ENCODE data around the gene RPN1. TPM values are rescaled to one million over a fixed set of nuclear protein-coding genes. Genes with fewer than 3 reads are reported as not detected.

The RPN1 gene
- total RNA-seq, 1 donor from 2014 or later, result 250 TPM

DNA sequence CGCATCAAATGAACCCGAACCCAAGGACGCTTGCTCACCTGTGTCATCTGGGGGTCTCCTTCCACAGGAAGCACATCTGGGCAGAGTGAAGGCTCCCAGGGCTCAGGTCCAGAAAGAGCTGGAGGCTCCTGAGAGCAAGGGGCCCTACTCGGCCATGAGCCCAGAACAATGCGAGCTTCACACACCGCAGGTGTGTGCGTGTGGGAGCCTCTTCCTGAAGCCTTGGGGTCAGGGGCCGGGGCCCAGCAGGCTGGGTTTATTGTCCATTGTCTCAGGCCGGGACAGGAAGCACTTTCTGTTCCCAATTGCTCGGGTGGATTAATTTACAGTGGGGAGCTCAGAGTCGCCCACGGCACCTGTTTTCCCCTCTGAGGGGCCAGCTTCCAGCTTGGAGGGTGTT is 74.8 kb downstream of the RPN1 start:
- H3K27me3 Mint-ChIP-seq (ENCODE audit: unreplicated experiment), result peaks cover 4% of the 10 kb centered on the region
- H3K36me3 Mint-ChIP-seq (ENCODE audit: low read depth, unreplicated experiment), result no peaks in the 10 kb centered on the region
- no peak overlapping the region for H3K4me3 Mint-ChIP-seq (ENCODE audit: unreplicated experiment)

DNA sequence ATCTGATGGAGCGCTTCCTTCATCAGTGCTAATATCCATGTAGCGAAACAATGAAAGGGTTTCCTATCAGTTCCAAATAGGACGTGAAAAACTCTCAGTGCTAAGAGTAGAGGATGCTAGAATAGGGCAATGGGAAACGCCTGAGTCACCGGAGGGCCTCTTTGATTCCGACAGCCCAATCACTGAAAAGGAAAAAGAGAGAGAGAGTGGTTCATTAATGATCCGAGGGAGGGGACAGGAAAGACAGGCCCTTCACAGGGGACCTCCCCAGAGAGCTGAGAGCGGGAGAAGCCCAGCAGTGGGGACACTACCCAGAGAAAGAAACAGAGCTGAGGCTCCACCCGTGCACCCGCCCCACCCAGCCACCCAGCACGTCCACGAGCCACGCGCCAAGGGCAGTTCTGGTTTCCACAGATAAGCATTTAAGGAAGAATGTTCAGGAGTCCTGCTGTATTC is 76.9 kb downstream of the RPN1 start:
- Mint-ChIP-seq H3K27ac (ENCODE audit: unreplicated experiment) (peak overlapping the region; percentile 19), H3K36me3 (ENCODE audit: low read depth, unreplicated experiment) (no peaks in the 10 kb centered on the region), H3K27me3 (ENCODE audit: unreplicated experiment) (peaks cover 6% of the 10 kb centered on the region), H3K4me3 (ENCODE audit: unreplicated experiment) (no peak overlapping the region), H3K9me3 (ENCODE audit: unreplicated experiment) (no peaks in the 10 kb centered on the region), H3K4me1 (ENCODE audit: unreplicated experiment) (peaks cover 37% of the 10 kb centered on the region)
- DNase-seq (ENCODE audit: low spot score), result no peak
- TF ChIP-seq, protein P1, sequence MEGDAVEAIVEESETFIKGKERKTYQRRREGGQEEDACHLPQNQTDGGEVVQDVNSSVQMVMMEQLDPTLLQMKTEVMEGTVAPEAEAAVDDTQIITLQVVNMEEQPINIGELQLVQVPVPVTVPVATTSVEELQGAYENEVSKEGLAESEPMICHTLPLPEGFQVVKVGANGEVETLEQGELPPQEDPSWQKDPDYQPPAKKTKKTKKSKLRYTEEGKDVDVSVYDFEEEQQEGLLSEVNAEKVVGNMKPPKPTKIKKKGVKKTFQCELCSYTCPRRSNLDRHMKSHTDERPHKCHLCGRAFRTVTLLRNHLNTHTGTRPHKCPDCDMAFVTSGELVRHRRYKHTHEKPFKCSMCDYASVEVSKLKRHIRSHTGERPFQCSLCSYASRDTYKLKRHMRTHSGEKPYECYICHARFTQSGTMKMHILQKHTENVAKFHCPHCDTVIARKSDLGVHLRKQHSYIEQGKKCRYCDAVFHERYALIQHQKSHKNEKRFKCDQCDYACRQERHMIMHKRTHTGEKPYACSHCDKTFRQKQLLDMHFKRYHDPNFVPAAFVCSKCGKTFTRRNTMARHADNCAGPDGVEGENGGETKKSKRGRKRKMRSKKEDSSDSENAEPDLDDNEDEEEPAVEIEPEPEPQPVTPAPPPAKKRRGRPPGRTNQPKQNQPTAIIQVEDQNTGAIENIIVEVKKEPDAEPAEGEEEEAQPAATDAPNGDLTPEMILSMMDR (IDR thresholded peaks at IDR 0.05; ENCODE audit: unreplicated experiment), result no peak

More for the DNA sequence above, 74.8 kb downstream of the RPN1 start:
- no peaks in the 10 kb centered on the region for H3K9me3 Mint-ChIP-seq (ENCODE audit: unreplicated experiment)
- no peak for DNase-seq (ENCODE audit: low spot score)
- TF ChIP-seq, protein P1 (IDR thresholded peaks at IDR 0.05; ENCODE audit: unreplicated experiment), result no peak
- H3K4me1 Mint-ChIP-seq (ENCODE audit: unreplicated experiment), result peaks cover 29% of the 10 kb centered on the region
- no peak overlapping the region for H3K27ac Mint-ChIP-seq (ENCODE audit: unreplicated experiment)

DNA sequence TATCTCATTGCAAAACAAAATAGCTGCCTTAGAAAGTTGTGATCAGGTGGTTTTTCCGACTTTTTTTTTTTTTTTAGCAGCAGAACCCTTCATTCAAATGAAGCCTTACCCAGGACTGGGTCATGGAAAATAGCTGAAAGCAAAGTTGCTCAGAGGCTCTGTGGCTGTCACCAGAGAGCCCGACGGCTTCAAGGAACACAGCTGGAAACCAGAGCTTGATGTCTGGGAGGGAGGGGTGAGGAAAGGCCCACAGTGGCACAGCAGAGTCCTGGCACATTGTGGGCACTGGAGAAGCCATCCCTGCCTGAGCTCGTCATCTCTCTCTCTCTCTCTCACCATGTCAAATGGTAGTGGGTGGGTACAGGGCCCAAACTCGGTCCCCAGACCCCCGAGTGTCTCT is 77.5 kb downstream of the RPN1 start:
- DNase-seq (ENCODE audit: low spot score), result no peak
- Mint-ChIP-seq H3K36me3 (ENCODE audit: low read depth, unreplicated experiment) (no peaks in the 10 kb centered on the region), H3K27me3 (ENCODE audit: unreplicated experiment) (peaks cover 5% of the 10 kb centered on the region), H3K27ac (ENCODE audit: unreplicated experiment) (no peak overlapping the region), H3K4me3 (ENCODE audit: unreplicated experiment) (no peak overlapping the region), H3K4me1 (ENCODE audit: unreplicated experiment) (peaks cover 42% of the 10 kb centered on the region), H3K9me3 (ENCODE audit: unreplicated experiment) (no peaks in the 10 kb centered on the region)
- TF ChIP-seq, protein P1 (IDR thresholded peaks at IDR 0.05; ENCODE audit: unreplicated experiment), result no peak

DNA sequence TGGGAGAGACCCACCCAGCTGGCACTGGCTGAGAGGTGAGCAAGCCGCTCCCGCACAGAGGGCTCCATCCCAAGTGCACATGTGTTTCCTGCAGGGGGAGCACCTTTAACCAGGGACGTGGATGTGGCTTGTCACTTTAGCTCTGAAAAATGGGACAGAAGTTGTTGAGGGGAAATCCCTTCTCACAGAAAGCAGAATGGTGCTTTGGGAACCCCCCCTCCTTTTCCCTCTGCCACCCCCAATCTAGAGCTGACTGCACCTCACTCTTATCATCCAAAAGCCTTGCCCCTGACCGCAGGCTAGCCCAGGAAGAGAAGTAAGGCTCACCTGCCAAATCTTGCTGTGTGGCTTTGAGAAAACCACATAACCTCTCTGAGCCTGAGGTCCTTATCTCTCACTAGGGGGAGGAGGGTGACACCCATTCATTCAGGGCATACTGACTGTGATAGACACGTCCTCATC is 77.9 kb downstream of the RPN1 start:
- no peaks in the 10 kb centered on the region for H3K36me3 Mint-ChIP-seq (ENCODE audit: low read depth, unreplicated experiment)
- peaks cover 5% of the 10 kb centered on the region for H3K27me3 Mint-ChIP-seq (ENCODE audit: unreplicated experiment)
- no peaks in the 10 kb centered on the region for H3K9me3 Mint-ChIP-seq (ENCODE audit: unreplicated experiment)
- TF ChIP-seq, protein P1 (IDR thresholded peaks at IDR 0.05; ENCODE audit: unreplicated experiment), result no peak
- no peak overlapping the region for H3K4me3 Mint-ChIP-seq (ENCODE audit: unreplicated experiment)
- no peak for DNase-seq (ENCODE audit: low spot score)
- H3K4me1 Mint-ChIP-seq (ENCODE audit: unreplicated experiment), result peaks cover 44% of the 10 kb centered on the region
- H3K27ac Mint-ChIP-seq (ENCODE audit: unreplicated experiment), result no peak overlapping the region

DNA sequence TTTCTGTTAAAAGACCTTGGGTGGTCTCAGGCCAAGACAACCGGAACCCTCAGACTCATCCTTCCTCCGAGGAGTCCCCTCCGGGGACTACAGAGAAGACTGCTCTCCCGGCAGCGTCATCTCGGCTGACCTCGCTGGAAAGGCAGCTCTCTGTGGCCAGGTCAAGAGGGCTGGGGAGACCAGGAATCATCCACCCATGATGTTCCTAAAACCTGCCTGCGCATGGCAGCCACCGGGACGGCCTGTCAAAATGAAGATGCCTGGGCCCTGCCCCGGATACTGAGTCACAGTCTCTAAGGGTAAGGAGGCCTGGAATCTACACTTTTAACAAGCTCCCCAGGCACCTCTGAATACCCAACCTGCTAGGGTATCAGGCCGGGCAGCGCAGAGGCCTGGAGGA is 78.6 kb downstream of the RPN1 start:
- Mint-ChIP-seq H3K36me3 (ENCODE audit: low read depth, unreplicated experiment) (no peaks in the 10 kb centered on the region), H3K27ac (ENCODE audit: unreplicated experiment) (no peak overlapping the region), H3K9me3 (ENCODE audit: unreplicated experiment) (no peaks in the 10 kb centered on the region), H3K4me1 (ENCODE audit: unreplicated experiment) (peaks cover 44% of the 10 kb centered on the region), H3K4me3 (ENCODE audit: unreplicated experiment) (no peak overlapping the region), H3K27me3 (ENCODE audit: unreplicated experiment) (peaks cover 5% of the 10 kb centered on the region)
- TF ChIP-seq, protein P1 (IDR thresholded peaks at IDR 0.05; ENCODE audit: unreplicated experiment), result no peak
- no peak for DNase-seq (ENCODE audit: low spot score)

Other genes with a start within 250 kb of the RPN1 start
- not detected for gene DNAJB8, start 183.9 kb downstream of the RPN1 start, total RNA-seq (ENCODE audit: unreplicated experiment)
- 37.9 TPM for gene GATA2, start 157.6 kb downstream of the RPN1 start, total RNA-seq (ENCODE audit: unreplicated experiment)
- 155 TPM for gene RAB7A, start 75.4 kb upstream of the RPN1 start, total RNA-seq (ENCODE audit: unreplicated experiment)
- 46.5 TPM for gene ACAD9, start 228.8 kb upstream of the RPN1 start, total RNA-seq (ENCODE audit: unreplicated experiment)

All from endothelial cell (in vitro differentiated cells).